Karpas-422 (cell line): ENCODE data around the gene SLC24A4. TPM values are rescaled to one million over a fixed set of nuclear protein-coding genes. Genes with fewer than 3 reads are reported as not detected.

Experiments
- DNase-seq: peaks from one replicate; pipeline ENCODE4 v3.0.0-alpha.2; 2015
- H2AFZ ChIP-seq: fragments of 200-600 bp; sonication (generic); 2 replicates; pipeline ENCODE4 v1.6.1; 2014; ENCODE audit warnings: antibody characterized with exemption, low read length, mixed read lengths
- H3K27ac ChIP-seq: fragments of 200-600 bp; sonication (generic); 2 replicates; pipeline ENCODE4 v1.5.1; 2014; ENCODE audit warnings: mild to moderate bottlenecking, low read length, moderate library complexity
- H3K27me3 ChIP-seq: fragments of 200-600 bp; sonication (generic); 2 replicates; pipeline ENCODE4 v1.6.1; 2014; ENCODE audit warnings: low read length, mixed read lengths
- H3K36me3 ChIP-seq: fragments of 200-600 bp; sonication (generic); 2 replicates; pipeline ENCODE4 v1.6.1; 2014; ENCODE audit warnings: low read length, mixed read lengths; ENCODE audit not compliant: insufficient read depth
- H3K4me1 ChIP-seq: fragments of 200-600 bp; sonication (generic); 2 replicates; pipeline ENCODE4 v1.6.1; 2014; ENCODE audit warnings: mild to moderate bottlenecking, low read length, mixed read lengths
- H3K4me2 ChIP-seq: fragments of 200-600 bp; sonication (generic); 2 replicates; pipeline ENCODE4 v1.6.1; 2014; ENCODE audit warnings: low read length, low read depth, mild to moderate bottlenecking; ENCODE audit not compliant: poor library complexity, severe bottlenecking
- H3K4me3 ChIP-seq: fragments of 200-600 bp; sonication (generic); 2 replicates; pipeline ENCODE4 v1.5.1; 2014; ENCODE audit warnings: mild to moderate bottlenecking, antibody characterized with exemption, low read length, mixed read lengths
- H3K79me2 ChIP-seq: fragments of 200-600 bp; sonication (generic); 2 replicates; pipeline ENCODE4 v1.6.1; 2014; ENCODE audit warnings: mild to moderate bottlenecking, low read length, mixed read lengths
- H3K9ac ChIP-seq: fragments of 200-600 bp; sonication (generic); 2 replicates; pipeline ENCODE4 v1.6.0; 2014; ENCODE audit warnings: low read length
- H3K9me2 ChIP-seq: fragments of 200-600 bp; sonication (generic), shearing (Covaris generic); replicated peaks from 2 replicates; pipeline ENCODE4 v1.6.0; 2014; ENCODE audit warnings: mild to moderate bottlenecking, low read length, moderate library complexity; ENCODE audit not compliant: insufficient read depth
- H3K9me3 ChIP-seq: fragments of 300-700, 200-600 bp; sonication (generic); 2 replicates; pipeline ENCODE4 v1.6.1; 2014; ENCODE audit warnings: low read length, mixed read lengths
- H4K20me1 ChIP-seq: fragments of 200-600 bp; sonication (generic); 2 replicates; pipeline ENCODE4 v1.6.1; 2014; ENCODE audit warnings: mild to moderate bottlenecking, antibody characterized with exemption, low read length, low read depth; ENCODE audit not compliant: insufficient read depth
- total RNA-seq: library from RNA; depleted of rRNA; stranded (reverse); fragments of >200 nt; shearing (Covaris generic); gene quantifications from 2 replicates; pipeline ENCODE4 v1.2.3, GENCODE V29; 2014; ENCODE audit warnings: low replicate concordance; rRNA removed

Gene SLC24A4
- total RNA-seq, 1 experiment from 2014 or later: not detected

- Histone ChIP-seq H2AFZ (no peak overlapping the region), H4K20me1 (no peaks in the 10 kb centered on the region)
These were observed 221.2 kb downstream of the SLC24A4 start for GRCh38 chr14:92544051-92544720.

GRCh38 chr14:92546347-92547053 is 223.5 kb downstream of the SLC24A4 start:
- Histone ChIP-seq H3K9ac (no peak overlapping the region), H3K9me3 (no peaks in the 10 kb centered on the region), H3K4me1 (peaks cover 8% of the 10 kb centered on the region), H3K9me2 (no peaks in the 10 kb centered on the region), H3K27ac (no peak overlapping the region), H3K79me2 (no peaks in the 10 kb centered on the region), H3K4me3 (no peak overlapping the region), H2AFZ (no peak overlapping the region), H3K27me3 (no peaks in the 10 kb centered on the region), H4K20me1 (peaks cover 4% of the 10 kb centered on the region; the same call in 1 of the 2 replicates), H3K36me3 (no peaks in the 10 kb centered on the region), H3K4me2 (no peak overlapping the region)
- DNase-seq: no peak

More at GRCh38 chr14:92544051-92544720, 221.2 kb downstream of the SLC24A4 start:
- Histone ChIP-seq H3K27me3 (no peaks in the 10 kb centered on the region), H3K9ac (no peak overlapping the region), H3K4me2 (no peak overlapping the region), H3K4me3 (no peak overlapping the region), H3K79me2 (no peaks in the 10 kb centered on the region), H3K27ac (no peak overlapping the region), H3K4me1 (no peaks in the 10 kb centered on the region), H3K9me2 (no peaks in the 10 kb centered on the region), H3K9me3 (no peaks in the 10 kb centered on the region), H3K36me3 (no peaks in the 10 kb centered on the region)
- DNase-seq: no peak

GRCh38 chr14:92549105-92549858 is 226.3 kb downstream of the SLC24A4 start:
- DNase-seq: no peak
- Histone ChIP-seq H3K79me2 (no peaks in the 10 kb centered on the region), H4K20me1 (peaks cover 14% of the 10 kb centered on the region; the same call in 1 of the 2 replicates), H3K9me2 (no peaks in the 10 kb centered on the region), H3K9ac (no peak overlapping the region), H2AFZ (no peak overlapping the region), H3K9me3 (no peaks in the 10 kb centered on the region), H3K4me1 (peaks cover 20% of the 10 kb centered on the region), H3K27ac (no peak overlapping the region), H3K27me3 (no peaks in the 10 kb centered on the region), H3K4me3 (no peak overlapping the region), H3K4me2 (no peak overlapping the region), H3K36me3 (no peaks in the 10 kb centered on the region)

GRCh38 chr14:92549859-92550230 is 226.9 kb downstream of the SLC24A4 start:
- no peaks in the 10 kb centered on the region for H3K36me3 ChIP-seq
- peaks cover 14% of the 10 kb centered on the region; the same call in 1 of the 2 replicates for H4K20me1 ChIP-seq
- DNase-seq: no peak
- no peaks in the 10 kb centered on the region for H3K9me2 ChIP-seq
- no peaks in the 10 kb centered on the region for H3K27me3 ChIP-seq
- peaks cover 20% of the 10 kb centered on the region for H3K4me1 ChIP-seq
- no peak overlapping the region for H3K9ac ChIP-seq
- no peak overlapping the region for H2AFZ ChIP-seq
- H3K27ac ChIP-seq: no peak overlapping the region
- no peaks in the 10 kb centered on the region for H3K9me3 ChIP-seq
- no peaks in the 10 kb centered on the region for H3K79me2 ChIP-seq
- no peak overlapping the region for H3K4me2 ChIP-seq
- no peak overlapping the region for H3K4me3 ChIP-seq

Other genes with a start within 250 kb of the SLC24A4 start
- 75.2 and 92.0 TPM in 2 replicates for gene ATXN3, start 216.6 kb upstream of the SLC24A4 start, total RNA-seq
- gene NDUFB1, start 201.5 kb upstream of the SLC24A4 start, total RNA-seq: 873 and 892 TPM in 2 replicates
- gene CPSF2, start 201.2 kb upstream of the SLC24A4 start, total RNA-seq: 63.3 and 76.2 TPM in 2 replicates
- gene RIN3, start 190.6 kb downstream of the SLC24A4 start, total RNA-seq: not detected in 2 replicates